HUES48 (cell line): Measurements from ENCODE around the gene MMD.
"Not testable (repeated sequence)": the region's sequence is repeated elsewhere in the genome, so short reads cannot be mapped to it uniquely, and the experiment has no call there.

Source experiments
- H3K27ac ChIP-seq: one replicate; pipeline ENCODE4 v1.7.0; 2013; ENCODE audit warnings: low read depth, low read length, inconsistent platforms
- H3K27me3 ChIP-seq: 2 replicates; pipeline ENCODE4 v1.6.1; 2013; ENCODE audit warnings: mild to moderate bottlenecking, low read length; ENCODE audit not compliant: control insufficient read depth, insufficient read depth
- H3K36me3 ChIP-seq: 2 replicates; pipeline ENCODE4 v1.6.1; 2013; ENCODE audit warnings: low read length; ENCODE audit not compliant: control insufficient read depth, insufficient read depth
- H3K4me1 ChIP-seq: 2 replicates; pipeline ENCODE4 v1.6.1; 2013; ENCODE audit warnings: mild to moderate bottlenecking, low read length; ENCODE audit not compliant: control insufficient read depth, insufficient read depth
- H3K4me3 ChIP-seq: 2 replicates; pipeline ENCODE4 v1.5.1; 2013; ENCODE audit warnings: mild to moderate bottlenecking, low read depth, low read length
- H3K9ac ChIP-seq: 2 replicates; pipeline ENCODE4 v1.6.1; 2013; ENCODE audit warnings: mild to moderate bottlenecking, low read depth, low read length, moderate library complexity
- H3K9me3 ChIP-seq: 2 replicates; pipeline ENCODE4 v1.6.1; 2013; ENCODE audit warnings: low read length; ENCODE audit not compliant: control insufficient read depth, insufficient read depth

The MMD gene

GRCh38 chr17:55389715-55390114 lies 31.9 kb downstream of the MMD start:
- not testable (repeated sequence) for H3K4me3 ChIP-seq, H3K4me1 ChIP-seq, H3K9ac ChIP-seq, H3K27me3 ChIP-seq, H3K27ac ChIP-seq, H3K9me3 ChIP-seq
- H3K36me3 ChIP-seq = peaks cover 24% of the 10 kb centered on the region

- no peak overlapping the region for H3K27ac ChIP-seq
- no peak overlapping the region for H3K9ac ChIP-seq
- H3K9me3 ChIP-seq = no peaks in the 10 kb centered on the region
- H3K27me3 ChIP-seq = no peaks in the 10 kb centered on the region
- H3K36me3 ChIP-seq = peaks cover 18% of the 10 kb centered on the region
- H3K4me1 ChIP-seq = no peaks in the 10 kb centered on the region
- no peak overlapping the region for H3K4me3 ChIP-seq
These were observed 32.8 kb downstream of the MMD start for GRCh38 chr17:55388842-55389241.

DNA sequence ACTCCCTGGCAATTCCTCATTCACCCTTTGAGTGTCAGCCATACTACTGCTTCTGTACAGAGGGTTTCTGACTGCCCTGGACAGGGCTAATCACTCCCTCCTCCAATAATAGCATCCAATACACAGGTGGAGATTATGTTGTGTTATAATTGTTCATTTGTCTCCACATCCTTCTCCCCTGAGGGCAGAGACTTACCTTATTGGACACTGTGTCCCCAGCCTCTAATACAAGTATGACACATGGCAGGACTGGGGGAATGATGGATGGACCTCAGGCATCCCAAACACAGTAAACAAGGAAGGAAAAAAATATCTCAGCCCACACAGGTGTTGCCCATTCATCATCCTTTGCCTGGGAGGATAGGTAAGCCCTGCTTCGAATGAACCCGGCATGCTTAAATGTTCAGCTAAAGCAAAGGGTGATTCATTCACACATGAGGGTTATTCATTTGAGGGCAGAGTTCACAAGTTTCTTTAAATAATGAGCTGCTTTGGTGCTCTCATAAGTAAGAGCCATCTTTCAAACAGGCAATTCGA lies 34.8 kb downstream of the MMD start:
- H3K4me3 ChIP-seq = no peak overlapping the region
- no peaks in the 10 kb centered on the region for H3K9me3 ChIP-seq
- H3K4me1 ChIP-seq = no peaks in the 10 kb centered on the region
- no peak overlapping the region for H3K9ac ChIP-seq
- H3K36me3 ChIP-seq = no peaks in the 10 kb centered on the region
- no peak overlapping the region for H3K27ac ChIP-seq
- H3K27me3 ChIP-seq = no peaks in the 10 kb centered on the region

GRCh38 chr17:55384643-55385232 lies 36.9 kb downstream of the MMD start:
- H3K36me3 ChIP-seq = no peaks in the 10 kb centered on the region

DNA sequence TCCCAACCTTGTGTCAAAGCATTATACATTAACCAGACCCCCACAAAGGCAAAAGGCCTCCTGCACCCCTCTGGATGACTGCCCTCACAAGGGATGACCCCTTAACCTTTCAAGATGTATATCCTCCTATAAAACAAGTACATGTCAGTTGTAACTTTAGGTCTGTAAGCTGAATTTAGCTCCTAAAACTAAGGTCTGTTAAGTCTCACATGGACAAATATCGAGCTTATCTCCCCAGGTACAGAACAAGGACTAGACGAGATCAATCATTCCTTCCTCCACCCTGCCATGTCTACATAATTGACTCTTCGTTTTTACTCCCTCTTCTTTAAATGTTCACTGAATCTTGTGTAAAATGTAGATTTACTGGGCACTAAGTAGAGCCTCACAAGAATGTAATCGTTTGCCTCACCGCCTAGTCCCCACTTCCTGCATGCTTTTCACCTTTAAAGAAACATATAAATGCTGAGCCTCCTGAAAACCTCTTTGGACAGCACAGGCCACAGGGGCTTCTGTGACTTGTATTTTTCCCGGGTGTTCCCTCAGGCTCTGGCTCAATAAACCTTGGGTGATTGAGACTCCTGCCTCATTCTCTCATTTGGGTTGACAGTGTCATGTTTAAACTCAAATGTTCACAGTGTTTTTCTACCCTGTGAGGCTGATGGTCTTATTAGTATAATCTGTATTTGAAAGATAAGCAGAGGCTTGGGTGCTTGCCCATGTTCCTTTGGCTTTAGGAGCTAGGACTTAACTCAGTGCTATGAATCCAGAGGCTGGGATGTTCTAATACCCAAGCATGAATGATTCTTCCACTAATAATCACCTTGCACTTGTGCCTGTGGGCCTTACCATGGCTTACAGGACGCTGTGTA lies 37.6 kb downstream of the MMD start:
- H3K9me3 ChIP-seq = no peaks in the 10 kb centered on the region
- H3K9ac ChIP-seq = no peak overlapping the region
- H3K4me3 ChIP-seq = no peak overlapping the region
- H3K36me3 ChIP-seq = no peaks in the 10 kb centered on the region
- H3K27me3 ChIP-seq = no peaks in the 10 kb centered on the region
- H3K27ac ChIP-seq = no peak overlapping the region
- H3K4me1 ChIP-seq = no peaks in the 10 kb centered on the region

More at GRCh38 chr17:55384643-55385232, 36.9 kb downstream of the MMD start:
- H3K27ac ChIP-seq = no peak overlapping the region
- H3K4me1 ChIP-seq = no peaks in the 10 kb centered on the region
- no peak overlapping the region for H3K4me3 ChIP-seq
- no peaks in the 10 kb centered on the region for H3K27me3 ChIP-seq
- no peaks in the 10 kb centered on the region for H3K9me3 ChIP-seq
- no peak overlapping the region for H3K9ac ChIP-seq

DNA sequence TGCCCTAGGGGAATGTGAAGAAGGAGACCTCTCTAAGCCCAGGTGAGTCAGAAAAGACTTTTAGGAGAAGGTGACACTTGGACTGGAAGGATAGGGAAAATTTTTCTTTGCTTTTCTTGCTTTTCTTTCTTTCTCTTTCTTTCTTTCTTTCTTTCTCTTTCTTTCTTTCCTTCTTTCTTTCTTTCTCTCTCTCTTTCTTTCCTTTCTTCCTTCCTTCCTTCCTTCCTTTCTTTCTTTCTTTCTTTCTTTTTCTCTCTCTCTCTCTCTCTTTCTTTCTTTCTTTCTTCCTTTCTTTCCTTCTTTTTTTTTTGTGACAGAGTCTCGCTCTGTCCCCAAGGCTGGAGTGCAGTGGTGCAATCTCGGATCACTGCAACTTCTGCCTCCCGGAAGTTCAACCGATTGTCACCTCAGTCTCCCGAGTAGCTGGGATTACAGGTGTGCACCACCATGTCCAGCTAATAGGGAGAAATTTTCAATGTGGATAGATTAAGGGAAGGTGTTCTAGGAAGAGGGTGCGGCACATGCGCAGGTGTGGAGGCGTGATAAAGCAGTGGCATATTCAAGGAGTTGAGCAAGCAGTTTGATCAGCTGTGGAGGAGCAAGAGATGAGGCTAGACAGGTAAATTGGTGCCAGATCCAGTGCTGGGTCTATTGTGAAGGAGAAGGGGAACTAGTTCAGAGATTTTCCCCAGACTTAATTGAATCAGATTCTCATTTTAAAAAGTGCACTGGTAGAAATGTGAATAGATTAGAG lies 40.4 kb downstream of the MMD start:
- no peaks in the 10 kb centered on the region for H3K4me1 ChIP-seq
- H3K9me3 ChIP-seq = no peaks in the 10 kb centered on the region
- H3K9ac ChIP-seq = no peak overlapping the region
- H3K27me3 ChIP-seq = no peaks in the 10 kb centered on the region
- no peak overlapping the region for H3K4me3 ChIP-seq
- no peak overlapping the region for H3K27ac ChIP-seq
- no peaks in the 10 kb centered on the region for H3K36me3 ChIP-seq

DNA sequence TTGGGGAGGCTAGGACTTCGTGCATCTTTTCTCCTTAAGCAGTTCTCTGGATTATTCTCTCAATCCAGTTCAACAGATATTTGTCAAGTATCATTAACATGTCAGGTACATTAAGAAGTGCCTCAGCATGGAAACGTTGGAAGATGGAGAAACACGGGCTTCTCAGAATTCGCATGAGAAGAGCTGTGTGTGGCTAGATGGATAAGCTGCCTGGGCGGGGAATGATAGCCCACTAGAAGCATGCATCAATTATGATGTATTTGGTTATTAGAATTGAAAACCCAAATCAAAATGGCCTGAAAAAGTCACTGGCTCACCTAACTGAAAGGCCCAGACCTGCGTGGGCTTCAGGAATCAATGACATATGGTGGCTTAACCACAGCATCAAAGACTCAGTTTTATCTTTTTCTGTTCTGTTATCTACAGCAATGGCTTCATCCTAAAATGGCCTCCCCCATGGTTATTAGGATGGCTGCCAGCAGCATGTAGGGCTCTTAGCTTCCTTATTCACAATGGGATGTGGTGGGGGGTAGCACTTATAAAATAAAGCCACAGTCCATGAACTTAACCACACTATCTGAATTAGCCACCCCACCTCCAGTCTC lies 43.9 kb downstream of the MMD start:
- Histone ChIP-seq H3K4me1 (no peaks in the 10 kb centered on the region), H3K27me3 (no peaks in the 10 kb centered on the region), H3K9ac (no peak overlapping the region), H3K9me3 (peaks cover under 1% of the 10 kb centered on the region; the same call in 1 of the 2 replicates), H3K36me3 (no peaks in the 10 kb centered on the region), H3K27ac (no peak overlapping the region), H3K4me3 (no peak overlapping the region)

- Histone ChIP-seq H3K9ac (no peak overlapping the region), H3K27me3 (no peaks in the 10 kb centered on the region), H3K4me3 (no peak overlapping the region), H3K36me3 (no peaks in the 10 kb centered on the region), H3K27ac (no peak overlapping the region), H3K4me1 (peaks cover 12% of the 10 kb centered on the region), H3K9me3 (peaks cover 4% of the 10 kb centered on the region; the same call in 1 of the 2 replicates)
These were observed 52.9 kb downstream of the MMD start for GRCh38 chr17:55368706-55369105.

DNA sequence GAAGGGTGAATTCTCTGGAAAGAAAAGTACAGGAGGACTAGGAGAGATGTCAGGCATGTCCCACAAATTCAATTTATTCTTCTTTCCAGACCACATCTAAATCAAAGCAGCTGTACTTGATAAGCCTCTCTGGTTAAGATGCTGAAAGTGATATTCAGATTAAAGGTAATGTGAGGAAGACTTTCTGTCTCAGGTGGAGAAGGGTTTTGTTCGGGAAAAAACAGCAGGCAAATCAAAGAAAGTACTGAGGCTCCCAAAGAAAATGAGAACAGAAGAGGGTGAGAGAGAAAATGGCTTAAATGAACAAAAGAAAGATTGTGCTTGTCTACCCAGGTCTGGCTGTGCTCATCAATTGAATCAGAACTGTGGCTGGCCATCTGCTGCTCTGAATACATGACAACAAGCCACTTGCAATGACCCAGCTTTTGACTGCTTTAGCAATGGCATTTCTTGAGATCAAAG lies 55.6 kb downstream of the MMD start:
- H3K36me3 ChIP-seq = no peaks in the 10 kb centered on the region
- no peaks in the 10 kb centered on the region for H3K9me3 ChIP-seq
- no peaks in the 10 kb centered on the region for H3K27me3 ChIP-seq
- no peak overlapping the region for H3K9ac ChIP-seq
- no peak overlapping the region for H3K27ac ChIP-seq
- no peak overlapping the region for H3K4me3 ChIP-seq
- H3K4me1 ChIP-seq = peaks cover 12% of the 10 kb centered on the region

DNA sequence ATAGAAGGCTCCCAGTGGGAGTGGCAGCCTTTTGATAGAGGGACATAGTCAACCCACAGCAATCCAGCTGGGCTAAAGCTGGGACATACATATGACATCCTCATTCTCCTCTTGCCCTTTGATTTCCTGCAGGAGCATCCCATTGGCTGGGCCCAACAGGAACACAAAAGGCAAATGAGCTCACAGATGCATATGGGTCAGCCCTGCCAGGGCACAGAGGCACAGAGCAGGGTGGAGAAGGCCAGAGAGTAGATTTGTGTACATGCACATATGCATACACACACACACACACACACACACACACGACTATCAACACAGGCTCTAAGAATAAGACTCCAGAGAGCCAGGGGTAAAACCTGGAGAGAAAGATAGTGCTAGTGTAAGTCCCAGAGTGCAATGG lies 58.6 kb downstream of the MMD start:
- Histone ChIP-seq H3K4me1 (peaks cover 12% of the 10 kb centered on the region), H3K36me3 (no peaks in the 10 kb centered on the region), H3K9me3 (no peaks in the 10 kb centered on the region), H3K27me3 (no peaks in the 10 kb centered on the region), H3K27ac (no peak overlapping the region), H3K9ac (no peak overlapping the region), H3K4me3 (no peak overlapping the region)
